GM23338 (cell line): ENCODE data around the gene SOS1. TPM values are rescaled to one million over a fixed set of nuclear protein-coding genes. Genes with fewer than 3 reads are reported as not detected.

Experiments used
- ATAC-seq: fragments of 200-7000 bp; cut with Tn5 transposase; 3 replicates; pipeline ENCODE4 v1.9.1; 2020
- DNase-seq: peaks from one replicate; pipeline ENCODE4 v3.0.0-alpha.2; 2015; ENCODE audit warnings: low spot score
- H2AFZ ChIP-seq: fragments of 200-600 bp; sonication (generic); 2 replicates; pipeline ENCODE4 v1.8.0; 2016; ENCODE audit warnings: antibody characterized with exemption, mild to moderate bottlenecking, moderate library complexity
- H3F3A ChIP-seq: fragments of 200-600 bp; sonication (generic); replicated peaks from 2 replicates; pipeline ENCODE4 v1.8.0; 2017; ENCODE audit warnings: antibody characterized with exemption, mixed run types, low read depth
- H3K27ac ChIP-seq: fragments of 200-600 bp; sonication (generic); 2 replicates; pipeline ENCODE4 v1.6.1; 2016; ENCODE audit warnings: low read depth
- H3K27me3 ChIP-seq: fragments of 200-600 bp; sonication (generic); 2 replicates; pipeline ENCODE4 v1.8.0; 2016; ENCODE audit warnings: mild to moderate bottlenecking, mixed run types, moderate library complexity; ENCODE audit not compliant: insufficient read depth
- H3K36me3 ChIP-seq: fragments of 200-600 bp; sonication (generic); 2 replicates; pipeline ENCODE4 v1.8.0; 2016; ENCODE audit warnings: mild to moderate bottlenecking; ENCODE audit not compliant: insufficient read depth
- H3K4me1 ChIP-seq: fragments of 200-600 bp; sonication (generic); 2 replicates; pipeline ENCODE4 v1.8.0; 2016; ENCODE audit warnings: mild to moderate bottlenecking, moderate library complexity; ENCODE audit not compliant: insufficient read depth
- H3K4me2 ChIP-seq: fragments of 200-600 bp; sonication (generic); 2 replicates; pipeline ENCODE4 v1.7.1; 2017; ENCODE audit warnings: mixed run types
- H3K4me3 ChIP-seq: fragments of 200-600 bp; sonication (generic); 2 replicates; pipeline ENCODE4 v1.6.1; 2016; ENCODE audit warnings: mixed run types
- H3K79me2 ChIP-seq: fragments of 200-600 bp; sonication (generic); replicated peaks from 2 replicates; pipeline ENCODE4 v1.8.0; 2017; ENCODE audit warnings: mild to moderate bottlenecking; ENCODE audit not compliant: insufficient read depth
- H3K9me2 ChIP-seq: fragments of 200-600 bp; sonication (generic); 2 replicates; pipeline ENCODE4 v1.8.0; 2017; ENCODE audit not compliant: insufficient read depth
- H4K20me1 ChIP-seq: fragments of 200-600 bp; sonication (generic); replicated peaks from 2 replicates; pipeline ENCODE4 v1.8.0; 2017; ENCODE audit warnings: mild to moderate bottlenecking; ENCODE audit not compliant: insufficient read depth
- H3K27ac Mint-ChIP-seq: 2 replicates; pipeline ENCODE4 v1.8.0; 2020; ENCODE audit warnings: inconsistent platforms, mild to moderate bottlenecking, moderate library complexity, mixed read lengths
- H3K27me3 Mint-ChIP-seq: 3 replicates; pipeline ENCODE4 v1.8.0; 2022; ENCODE audit warnings: low read depth, mild to moderate bottlenecking, moderate library complexity, mixed read lengths, inconsistent platforms; ENCODE audit not compliant: insufficient read depth, poor library complexity
- H3K36me3 Mint-ChIP-seq: 3 replicates; pipeline ENCODE4 v1.8.0; 2021; ENCODE audit warnings: low read depth, mild to moderate bottlenecking, inconsistent platforms, moderate library complexity, mixed read lengths
- H3K4me1 Mint-ChIP-seq: 3 replicates; pipeline ENCODE4 v1.8.0; 2020; ENCODE audit warnings: mild to moderate bottlenecking, inconsistent platforms, mixed read lengths
- H3K4me3 Mint-ChIP-seq: 3 replicates; pipeline ENCODE4 v1.8.0; 2021; ENCODE audit warnings: moderate library complexity, mild to moderate bottlenecking, inconsistent platforms, mixed read lengths
- H3K9me3 Mint-ChIP-seq: 3 replicates; pipeline ENCODE4 v1.8.0; 2020; ENCODE audit warnings: moderate library complexity, mild to moderate bottlenecking, inconsistent platforms, mixed read lengths
- EZH2 ChIP-seq: fragments of 200-600 bp; sonication (generic); IDR thresholded peaks from one replicate; pipeline ENCODE4 v1.8.0; 2017; ENCODE audit warnings: antibody characterized with exemption, mild to moderate bottlenecking, low read depth; ENCODE audit not compliant: unreplicated experiment
- JUNB ChIP-seq: IDR thresholded peaks from one replicate; pipeline ENCODE4 v1.6.1; 2016; ENCODE audit warnings: antibody characterized with exemption; ENCODE audit not compliant: unreplicated experiment
- POLR2AphosphoS5 ChIP-seq: IDR thresholded peaks from 2 replicates; pipeline ENCODE4 v1.6.1; 2016; ENCODE audit warnings: antibody characterized with exemption, low read depth
- ZNF331 ChIP-seq: fragments of 250-450 bp; sonication (Bioruptor Pico); IDR thresholded peaks from 2 replicates; pipeline ENCODE4 v1.5.0; 2020; ENCODE audit warnings: low read depth, mild to moderate bottlenecking, moderate library complexity
- polyA plus RNA-seq: library from polyadenylated mRNA; unstranded; fragments of >200 nt; fragmentation: Nextera tagmentation; extraction: Ambion mirVana; gene quantifications from 2 replicates; pipeline ENCODE4 v1.2.1, GENCODE V29; 2016
- total RNA-seq: library from RNA; depleted of rRNA; stranded (reverse); fragments of >200 nt; shearing (Covaris generic); gene quantifications from 2 replicates; pipeline ENCODE4 v1.2.3, GENCODE V29; 2014
- TF ChIP-seq, protein P1 (sequence below): IDR thresholded peaks from one replicate; pipeline ENCODE4 v1.6.1; 2018; ENCODE audit warnings: antibody characterized with exemption; ENCODE audit not compliant: unreplicated experiment
- TF ChIP-seq, protein P2 (sequence below), 2 experiments: fragments of 200-600 bp in 1 of 2; sonication (generic) in 1 of 2; conservative IDR thresholded peaks; 2 replicates each; pipeline versions ENCODE4 v1.5.1 to v1.6.1; 2016 to 2017; ENCODE audit warnings: antibody characterized with exemption in 2 of 2, low read depth in 2 of 2, mild to moderate bottlenecking in 2 of 2, moderate library complexity in 1 of 2

Gene SOS1
- total and polyA plus RNA-seq, 2 experiments from 2014 or later, result 13.4 to 21.9 TPM

DNA sequence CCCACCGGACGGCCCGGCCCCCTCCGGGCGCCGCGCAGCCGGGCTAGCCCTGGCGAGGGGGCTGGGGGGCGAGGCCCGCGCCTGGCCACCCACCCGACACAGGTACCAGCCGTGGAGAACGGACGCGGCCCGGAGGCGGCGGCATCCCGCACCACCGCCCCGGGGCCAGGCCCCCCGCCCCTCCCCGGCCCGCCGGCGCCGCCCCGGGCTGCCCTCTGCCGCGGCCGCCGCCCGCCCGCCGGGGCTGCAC, 405 bp downstream of the SOS1 start (continued):
- TF ChIP-seq, protein P1, sequence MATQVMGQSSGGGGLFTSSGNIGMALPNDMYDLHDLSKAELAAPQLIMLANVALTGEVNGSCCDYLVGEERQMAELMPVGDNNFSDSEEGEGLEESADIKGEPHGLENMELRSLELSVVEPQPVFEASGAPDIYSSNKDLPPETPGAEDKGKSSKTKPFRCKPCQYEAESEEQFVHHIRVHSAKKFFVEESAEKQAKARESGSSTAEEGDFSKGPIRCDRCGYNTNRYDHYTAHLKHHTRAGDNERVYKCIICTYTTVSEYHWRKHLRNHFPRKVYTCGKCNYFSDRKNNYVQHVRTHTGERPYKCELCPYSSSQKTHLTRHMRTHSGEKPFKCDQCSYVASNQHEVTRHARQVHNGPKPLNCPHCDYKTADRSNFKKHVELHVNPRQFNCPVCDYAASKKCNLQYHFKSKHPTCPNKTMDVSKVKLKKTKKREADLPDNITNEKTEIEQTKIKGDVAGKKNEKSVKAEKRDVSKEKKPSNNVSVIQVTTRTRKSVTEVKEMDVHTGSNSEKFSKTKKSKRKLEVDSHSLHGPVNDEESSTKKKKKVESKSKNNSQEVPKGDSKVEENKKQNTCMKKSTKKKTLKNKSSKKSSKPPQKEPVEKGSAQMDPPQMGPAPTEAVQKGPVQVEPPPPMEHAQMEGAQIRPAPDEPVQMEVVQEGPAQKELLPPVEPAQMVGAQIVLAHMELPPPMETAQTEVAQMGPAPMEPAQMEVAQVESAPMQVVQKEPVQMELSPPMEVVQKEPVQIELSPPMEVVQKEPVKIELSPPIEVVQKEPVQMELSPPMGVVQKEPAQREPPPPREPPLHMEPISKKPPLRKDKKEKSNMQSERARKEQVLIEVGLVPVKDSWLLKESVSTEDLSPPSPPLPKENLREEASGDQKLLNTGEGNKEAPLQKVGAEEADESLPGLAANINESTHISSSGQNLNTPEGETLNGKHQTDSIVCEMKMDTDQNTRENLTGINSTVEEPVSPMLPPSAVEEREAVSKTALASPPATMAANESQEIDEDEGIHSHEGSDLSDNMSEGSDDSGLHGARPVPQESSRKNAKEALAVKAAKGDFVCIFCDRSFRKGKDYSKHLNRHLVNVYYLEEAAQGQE, result no peak
- TF ChIP-seq JUNB, result no peak
- no peak for TF ChIP-seq EZH2
- no peak for TF ChIP-seq POLR2AphosphoS5

DNA sequence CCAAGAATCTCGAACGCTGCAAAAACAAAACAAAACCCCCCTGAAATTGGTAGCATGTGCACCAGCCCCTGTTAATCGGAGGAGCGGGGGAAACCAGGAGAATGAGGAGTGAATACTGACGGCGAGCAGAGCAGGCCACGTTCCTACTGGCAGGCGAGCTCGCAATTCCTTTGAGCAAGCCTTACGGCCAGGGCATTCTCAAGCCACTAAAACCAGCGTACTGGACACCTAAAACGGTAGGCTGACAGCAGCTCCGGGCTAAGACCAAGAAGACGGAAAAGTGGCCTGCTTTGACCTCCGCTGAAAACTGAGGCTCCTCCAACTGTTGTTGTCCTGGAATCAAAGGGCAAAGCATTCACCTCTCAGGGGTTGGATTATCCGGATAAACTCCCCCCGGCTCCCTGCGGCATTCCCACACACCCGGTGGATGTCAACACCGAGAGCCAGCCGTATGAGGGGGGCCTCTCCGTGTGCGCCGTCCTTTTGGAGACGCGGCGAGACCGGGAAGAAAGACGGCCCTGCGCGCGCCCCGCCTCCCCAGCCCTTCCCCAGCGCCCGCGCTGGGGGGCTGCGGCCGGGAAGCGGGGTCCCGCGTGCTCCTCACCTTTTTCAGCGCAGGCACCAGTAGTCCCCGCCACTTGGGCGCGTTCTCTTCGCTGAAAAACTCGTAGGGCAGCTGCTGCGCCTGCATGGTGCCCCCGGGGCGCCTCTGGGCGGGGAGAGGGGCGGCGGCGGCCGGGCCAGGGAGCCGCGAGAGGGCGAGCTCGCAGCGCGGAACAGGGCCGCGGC, 925 bp downstream of the SOS1 start:
- peak overlapping the region; percentile 90 for H3K4me3 Mint-ChIP-seq
- peak overlapping the region; percentile 32; the same call in 1 of the 2 replicates for H3K27ac Mint-ChIP-seq
- Histone ChIP-seq H3K9me2 (no peaks in the 10 kb centered on the region), H3F3A (peaks cover 22% of the 10 kb centered on the region), H3K4me3 (peak overlapping the region; percentile 90), H3K79me2 (peaks cover 62% of the 10 kb centered on the region), H3K27ac (peak overlapping the region; percentile 87), H4K20me1 (peaks cover 27% of the 10 kb centered on the region), H3K27me3 (no peaks in the 10 kb centered on the region), H2AFZ (peak overlapping the region; percentile 64), H3K36me3 (no peaks in the 10 kb centered on the region), H3K4me1 (peaks cover 27% of the 10 kb centered on the region), H3K4me2 (peak overlapping the region; percentile 79)
- H3K4me1 Mint-ChIP-seq, result peaks cover 40% of the 10 kb centered on the region
- peaks cover 31% of the 10 kb centered on the region for H3K36me3 Mint-ChIP-seq
- DNase-seq (peak; percentile 61), ATAC-seq (peak; percentile 17)
- H3K27me3 Mint-ChIP-seq, result peaks cover 10% of the 10 kb centered on the region
- TF ChIP-seq ZNF331 (CRISPR knock-in tag), result no peak
- peak; percentile 27; the same call in 1 of the 2 replicates for TF ChIP-seq POLR2AphosphoS5
- TF ChIP-seq, protein P2, sequence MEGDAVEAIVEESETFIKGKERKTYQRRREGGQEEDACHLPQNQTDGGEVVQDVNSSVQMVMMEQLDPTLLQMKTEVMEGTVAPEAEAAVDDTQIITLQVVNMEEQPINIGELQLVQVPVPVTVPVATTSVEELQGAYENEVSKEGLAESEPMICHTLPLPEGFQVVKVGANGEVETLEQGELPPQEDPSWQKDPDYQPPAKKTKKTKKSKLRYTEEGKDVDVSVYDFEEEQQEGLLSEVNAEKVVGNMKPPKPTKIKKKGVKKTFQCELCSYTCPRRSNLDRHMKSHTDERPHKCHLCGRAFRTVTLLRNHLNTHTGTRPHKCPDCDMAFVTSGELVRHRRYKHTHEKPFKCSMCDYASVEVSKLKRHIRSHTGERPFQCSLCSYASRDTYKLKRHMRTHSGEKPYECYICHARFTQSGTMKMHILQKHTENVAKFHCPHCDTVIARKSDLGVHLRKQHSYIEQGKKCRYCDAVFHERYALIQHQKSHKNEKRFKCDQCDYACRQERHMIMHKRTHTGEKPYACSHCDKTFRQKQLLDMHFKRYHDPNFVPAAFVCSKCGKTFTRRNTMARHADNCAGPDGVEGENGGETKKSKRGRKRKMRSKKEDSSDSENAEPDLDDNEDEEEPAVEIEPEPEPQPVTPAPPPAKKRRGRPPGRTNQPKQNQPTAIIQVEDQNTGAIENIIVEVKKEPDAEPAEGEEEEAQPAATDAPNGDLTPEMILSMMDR (conservative IDR thresholded peaks at IDR 0.05; ENCODE audit: low read depth in 2 of 2), result peak in 1 of 2 experiments; percentile 48; a peak in 2 of 4 replicates
- peaks cover 4% of the 10 kb centered on the region; the same call in 1 of the 3 replicates for H3K9me3 Mint-ChIP-seq
